ENCODE results near the gene KLHL35.

The KLHL35 gene

DNA sequence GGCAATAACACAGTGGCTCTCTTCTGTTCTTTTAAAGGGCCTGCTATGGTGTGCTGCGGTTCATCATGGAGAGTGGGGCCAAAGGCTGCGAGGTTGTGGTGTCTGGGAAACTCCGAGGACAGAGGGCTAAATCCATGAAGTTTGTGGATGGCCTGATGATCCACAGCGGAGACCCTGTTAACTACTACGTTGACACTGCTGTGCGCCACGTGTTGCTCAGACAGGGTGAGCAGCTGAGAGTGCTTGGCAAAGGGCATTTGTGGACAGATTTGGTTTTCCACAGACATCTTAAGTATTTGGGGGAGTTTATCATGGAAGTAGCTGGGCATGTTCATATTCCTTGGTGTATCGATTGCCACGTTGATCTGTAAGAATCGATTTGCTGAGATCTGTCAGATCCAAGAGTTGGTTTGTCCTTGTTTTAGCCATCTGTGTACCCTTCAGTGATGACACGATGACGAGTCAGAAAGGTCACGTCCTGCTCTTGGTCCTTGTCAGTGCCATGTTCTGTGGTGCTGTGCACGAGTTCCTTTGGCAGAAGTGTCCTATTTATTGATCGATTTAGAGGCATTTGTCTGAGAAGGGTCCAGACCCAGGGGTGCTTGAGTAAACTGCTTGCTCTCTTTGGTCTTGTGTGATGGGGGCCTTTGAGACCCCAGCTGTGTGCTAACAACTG lies 28.9 kb downstream of the KLHL35 start:
- H3K27ac ChIP-seq (ENCODE audit: insufficient read depth in 1 of 2, low read depth in 1 of 2, low read length in 2 of 2, poor library complexity in 1 of 2, severe bottlenecking in 2 of 2) = peak overlapping the region in 1 of 2 experiments; percentile 41
- peaks cover 22 to 85% (median 59%) of the 10 kb centered on the region in 4 experiments for H3K36me3 ChIP-seq (ENCODE audit: control insufficient read depth in 4 of 4, insufficient read depth in 4 of 4, low read length in 3 of 4)
- peaks cover 17 to 53% (median 35%) of the 10 kb centered on the region in 4 experiments for H3K4me1 ChIP-seq (ENCODE audit: control extremely low read depth in 1 of 4, control insufficient read depth in 4 of 4, insufficient read depth in 4 of 4, low read length in 3 of 4)
- no peak for DNase-seq
- no peaks in the 10 kb centered on the region for H3K27me3 ChIP-seq (replicated peaks in 2 of 5; ENCODE audit: control insufficient read depth in 4 of 5, insufficient read depth in 5 of 5, low read length in 4 of 5)
- no peak overlapping the region for H3K4me3 ChIP-seq (ENCODE audit: control insufficient read depth in 1 of 7, extremely low read depth in 1 of 7, insufficient read depth in 4 of 7, low read depth in 2 of 7, low read length in 6 of 7)
- no peaks in the 10 kb centered on the region for H3K9me3 ChIP-seq (ENCODE audit: control extremely low read depth in 1 of 5, control insufficient read depth in 4 of 5, insufficient read depth in 2 of 5, low read depth in 1 of 5, low read length in 4 of 5)
- CTCF ChIA-PET = interaction anchor here (0.7 to 5.2 kb wide), 5 partner anchors 15 to 275 kb away, joined by 3 to 32 read pairs (median 4); no protein-coding TSS in a partner anchor
- POLR2A ChIA-PET = no interaction called here
- WGBS (ENCODE audit: insufficient coverage) = 95% methylated on average over 15 of the region's 15 CpGs

DNA sequence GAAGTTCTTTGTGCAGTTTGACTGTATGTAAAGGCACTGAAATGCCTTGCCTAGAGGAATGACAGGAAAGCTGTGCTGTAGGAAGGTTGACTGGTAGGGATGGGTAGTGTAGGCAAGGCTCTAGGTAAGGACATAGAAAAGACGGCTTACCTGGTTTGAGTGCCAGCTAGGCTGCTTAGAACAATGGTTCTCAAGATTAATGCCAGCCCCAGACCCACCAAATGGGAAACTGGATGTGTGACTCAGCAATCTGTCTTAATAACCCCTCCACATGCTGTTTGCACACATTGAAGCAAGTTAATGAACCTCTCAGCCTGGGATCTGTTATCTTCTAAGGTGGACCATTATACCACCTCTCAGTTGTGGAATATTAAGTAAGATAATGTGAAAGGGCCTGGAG lies 30.0 kb downstream of the KLHL35 start:
- H3K4me3 ChIP-seq (ENCODE audit: control insufficient read depth in 1 of 7, extremely low read depth in 1 of 7, insufficient read depth in 4 of 7, low read depth in 2 of 7, low read length in 6 of 7) = peak overlapping the region in 1 of 7 experiments; percentile 99
- H3K27me3 ChIP-seq (replicated peaks in 2 of 5; ENCODE audit: control insufficient read depth in 4 of 5, insufficient read depth in 5 of 5, low read length in 4 of 5) = no peaks in the 10 kb centered on the region
- peak overlapping the region in 1 of 2 experiments; percentile 28 for H3K27ac ChIP-seq (ENCODE audit: insufficient read depth in 1 of 2, low read depth in 1 of 2, low read length in 2 of 2, poor library complexity in 1 of 2, severe bottlenecking in 2 of 2)
- POLR2A ChIA-PET = no interaction called here
- peak in 2 of 3 donors; percentile 33 to 46 for DNase-seq
- no peaks in the 10 kb centered on the region for H3K9me3 ChIP-seq (ENCODE audit: control extremely low read depth in 1 of 5, control insufficient read depth in 4 of 5, insufficient read depth in 2 of 5, low read depth in 1 of 5, low read length in 4 of 5)
- peaks cover 22 to 77% (median 56%) of the 10 kb centered on the region in 4 experiments for H3K36me3 ChIP-seq (ENCODE audit: control insufficient read depth in 4 of 4, insufficient read depth in 4 of 4, low read length in 3 of 4)
- H3K4me1 ChIP-seq (ENCODE audit: control extremely low read depth in 1 of 4, control insufficient read depth in 4 of 4, insufficient read depth in 4 of 4, low read length in 3 of 4) = peaks cover 17 to 56% (median 38%) of the 10 kb centered on the region in 4 experiments
- 67% methylated on average over 1 of the region's 1 CpG for WGBS (ENCODE audit: insufficient coverage)
- CTCF ChIA-PET = interaction anchor here (0.6 to 1.6 kb wide), 6 partner anchors 15 to 276 kb away, joined by 3 to 8 read pairs (median 3); no protein-coding TSS in a partner anchor

GRCh38 chr11:75402002-75402773 lies 30.8 kb downstream of the KLHL35 start:
- Histone ChIP-seq H3K9me3 (ENCODE audit: control extremely low read depth in 1 of 5, control insufficient read depth in 4 of 5, insufficient read depth in 2 of 5, low read depth in 1 of 5, low read length in 4 of 5) (no peaks in the 10 kb centered on the region), H3K36me3 (ENCODE audit: control insufficient read depth in 4 of 4, insufficient read depth in 4 of 4, low read length in 3 of 4) (peaks cover 22 to 72% (median 55%) of the 10 kb centered on the region in 4 experiments), H3K27ac (ENCODE audit: insufficient read depth in 1 of 2, low read depth in 1 of 2, low read length in 2 of 2, poor library complexity in 1 of 2, severe bottlenecking in 2 of 2) (peak overlapping the region in 1 of 2 experiments; percentile 31), H3K4me3 (ENCODE audit: control insufficient read depth in 1 of 7, extremely low read depth in 1 of 7, insufficient read depth in 4 of 7, low read depth in 2 of 7, low read length in 6 of 7) (peak overlapping the region in 3 of 7 experiments; percentile 33 to 99 (median 34)), H3K27me3 (replicated peaks in 2 of 5; ENCODE audit: control insufficient read depth in 4 of 5, insufficient read depth in 5 of 5, low read length in 4 of 5) (no peaks in the 10 kb centered on the region), H3K4me1 (ENCODE audit: control extremely low read depth in 1 of 4, control insufficient read depth in 4 of 4, insufficient read depth in 4 of 4, low read length in 3 of 4) (peaks cover 17 to 56% (median 38%) of the 10 kb centered on the region in 4 experiments)
- POLR2A ChIA-PET = interaction anchor here (1.3 kb wide), 1 partner anchor 27 kb away, joined by 3 read pairs; no protein-coding TSS in a partner anchor
- CTCF ChIA-PET = interaction anchor here (1.2 to 2.7 kb wide), 5 partner anchors 11 to 18 kb away, joined by 3 to 10 read pairs (median 4); no protein-coding TSS in a partner anchor
- no peak for DNase-seq
- 93% methylated on average over 7 of the region's 10 CpGs for WGBS (ENCODE audit: insufficient coverage)

- Histone ChIP-seq H3K36me3 (ENCODE audit: control insufficient read depth in 4 of 4, insufficient read depth in 4 of 4, low read length in 3 of 4) (peaks cover 18 to 55% (median 37%) of the 10 kb centered on the region in 4 experiments), H3K4me3 (ENCODE audit: control insufficient read depth in 1 of 7, extremely low read depth in 1 of 7, insufficient read depth in 4 of 7, low read depth in 2 of 7, low read length in 6 of 7) (peak overlapping the region; percentile 5 to 99 (median 96)), H3K9me3 (ENCODE audit: control extremely low read depth in 1 of 5, control insufficient read depth in 4 of 5, insufficient read depth in 2 of 5, low read depth in 1 of 5, low read length in 4 of 5) (no peaks in the 10 kb centered on the region), H3K27ac (ENCODE audit: insufficient read depth in 1 of 2, low read depth in 1 of 2, low read length in 2 of 2, poor library complexity in 1 of 2, severe bottlenecking in 2 of 2) (peak overlapping the region; percentile 93 to 96), H3K27me3 (replicated peaks in 2 of 5; ENCODE audit: control insufficient read depth in 4 of 5, insufficient read depth in 5 of 5, low read length in 4 of 5) (no peaks in the 10 kb centered on the region), H3K4me1 (ENCODE audit: control extremely low read depth in 1 of 4, control insufficient read depth in 4 of 4, insufficient read depth in 4 of 4, low read length in 3 of 4) (peaks cover 17 to 43% (median 37%) of the 10 kb centered on the region in 4 experiments)
- CTCF ChIA-PET = interaction anchor here (0.8 to 2.7 kb wide), 11 partner anchors 8 to 181 kb away, joined by 3 to 10 read pairs (median 3); no protein-coding TSS in a partner anchor
- WGBS (ENCODE audit: insufficient coverage) = 3% methylated on average over 6 of the region's 11 CpGs
- POLR2A ChIA-PET = interaction anchor here (0.5 to 0.9 kb wide), 3 partner anchors 8 to 31 kb away, joined by 3 to 7 read pairs (median 3); no protein-coding TSS in a partner anchor
- peak in 1 of 3 donors; percentile 30 for DNase-seq
These were observed 32.7 kb downstream of the KLHL35 start for GRCh38 chr11:75400146-75400865.

DNA sequence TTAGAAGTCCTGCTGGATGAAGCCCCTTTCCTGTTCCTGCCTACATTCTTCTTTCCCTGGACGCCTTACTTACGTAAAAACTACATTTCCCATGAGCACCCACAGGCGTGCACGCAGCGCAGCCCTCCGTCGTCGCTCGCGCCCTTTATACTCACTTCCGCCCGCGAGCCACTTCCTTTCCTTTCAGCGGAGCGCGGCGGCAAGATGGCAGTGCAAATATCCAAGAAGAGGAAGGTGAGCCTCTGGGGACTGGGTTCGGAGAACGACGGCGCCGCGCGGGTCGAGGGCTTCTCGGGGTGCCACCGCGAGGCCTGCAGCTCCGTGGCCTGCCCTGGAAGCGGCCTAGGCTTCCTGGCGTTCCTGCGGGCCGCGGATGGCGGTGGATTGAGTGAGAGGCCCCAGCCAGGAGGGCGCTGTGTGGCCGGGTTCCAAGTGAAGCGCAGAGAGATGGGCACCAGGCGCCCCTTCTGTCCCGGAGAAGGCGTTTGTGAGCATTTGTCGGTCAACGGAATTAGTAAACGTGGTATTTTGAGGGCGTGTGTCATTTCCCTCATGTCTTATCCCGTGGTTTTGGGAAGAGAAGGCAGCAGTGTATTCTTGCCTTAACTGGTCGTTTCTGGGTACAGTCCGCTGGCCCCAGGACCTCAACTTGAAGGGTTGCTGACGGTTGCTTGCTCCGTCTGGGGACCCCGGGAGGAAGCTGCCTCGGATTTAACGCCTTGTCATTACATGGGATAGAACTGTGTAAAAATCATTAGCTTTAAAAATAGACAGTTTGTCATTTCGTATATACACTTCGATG lies 33.5 kb downstream of the KLHL35 start, which contains the start of gene RPS3:
TSS of gene RPS3 (plus strand) at position 175 of the 802 bp plus-strand sequence. CDS start at position 205, 30 bp downstream.
- H3K4me1 ChIP-seq (ENCODE audit: control extremely low read depth in 1 of 4, control insufficient read depth in 4 of 4, insufficient read depth in 4 of 4, low read length in 3 of 4) = peaks cover 17 to 43% (median 37%) of the 10 kb centered on the region in 4 experiments
- H3K9me3 ChIP-seq (ENCODE audit: control extremely low read depth in 1 of 5, control insufficient read depth in 4 of 5, insufficient read depth in 2 of 5, low read depth in 1 of 5, low read length in 4 of 5) = no peaks in the 10 kb centered on the region
- no peaks in the 10 kb centered on the region for H3K27me3 ChIP-seq (replicated peaks in 2 of 5; ENCODE audit: control insufficient read depth in 4 of 5, insufficient read depth in 5 of 5, low read length in 4 of 5)
- H3K27ac ChIP-seq (ENCODE audit: insufficient read depth in 1 of 2, low read depth in 1 of 2, low read length in 2 of 2, poor library complexity in 1 of 2, severe bottlenecking in 2 of 2) = peak within 1 kb of the TSS; percentile 93 to 96
- 0% methylated on average over 39 of the region's 55 CpGs for WGBS (ENCODE audit: insufficient coverage)
- peaks cover 13 to 47% (median 30%) of the 10 kb centered on the region in 4 experiments for H3K36me3 ChIP-seq (ENCODE audit: control insufficient read depth in 4 of 4, insufficient read depth in 4 of 4, low read length in 3 of 4)
- ChIA-PET POLR2A (interaction anchor here (0.5 to 1.0 kb wide), 3 partner anchors 9 to 117 kb away, joined by 3 to 7 read pairs (median 3); no protein-coding TSS in a partner anchor), CTCF (interaction anchor here (0.8 to 2.7 kb wide), 10 partner anchors 8 to 134 kb away, joined by 3 to 10 read pairs (median 3); no protein-coding TSS in a partner anchor)
- DNase-seq = peak; percentile 90 to 95 (median 93)
- H3K4me3 ChIP-seq (ENCODE audit: control insufficient read depth in 1 of 7, extremely low read depth in 1 of 7, insufficient read depth in 4 of 7, low read depth in 2 of 7, low read length in 6 of 7) = peak within 1 kb of the TSS; percentile 65 to 99 (median 96)

Data from common myeloid progenitor, CD34-positive (primary cell).